Inflammatory macrophage treated with lipopolysaccharide for 1 hour (primary cell): Measurements from ENCODE around the gene TRERF1.
"Not testable (repeated sequence)": the region's sequence is repeated elsewhere in the genome, so short reads cannot be mapped to it uniquely, and the experiment has no call there.

ENCODE experiments used
- DNase-seq, 2 donors: peaks; one replicate each; pipeline ENCODE4 v3.0.0-alpha.2; 2020 to 2022

Gene TRERF1

DNA sequence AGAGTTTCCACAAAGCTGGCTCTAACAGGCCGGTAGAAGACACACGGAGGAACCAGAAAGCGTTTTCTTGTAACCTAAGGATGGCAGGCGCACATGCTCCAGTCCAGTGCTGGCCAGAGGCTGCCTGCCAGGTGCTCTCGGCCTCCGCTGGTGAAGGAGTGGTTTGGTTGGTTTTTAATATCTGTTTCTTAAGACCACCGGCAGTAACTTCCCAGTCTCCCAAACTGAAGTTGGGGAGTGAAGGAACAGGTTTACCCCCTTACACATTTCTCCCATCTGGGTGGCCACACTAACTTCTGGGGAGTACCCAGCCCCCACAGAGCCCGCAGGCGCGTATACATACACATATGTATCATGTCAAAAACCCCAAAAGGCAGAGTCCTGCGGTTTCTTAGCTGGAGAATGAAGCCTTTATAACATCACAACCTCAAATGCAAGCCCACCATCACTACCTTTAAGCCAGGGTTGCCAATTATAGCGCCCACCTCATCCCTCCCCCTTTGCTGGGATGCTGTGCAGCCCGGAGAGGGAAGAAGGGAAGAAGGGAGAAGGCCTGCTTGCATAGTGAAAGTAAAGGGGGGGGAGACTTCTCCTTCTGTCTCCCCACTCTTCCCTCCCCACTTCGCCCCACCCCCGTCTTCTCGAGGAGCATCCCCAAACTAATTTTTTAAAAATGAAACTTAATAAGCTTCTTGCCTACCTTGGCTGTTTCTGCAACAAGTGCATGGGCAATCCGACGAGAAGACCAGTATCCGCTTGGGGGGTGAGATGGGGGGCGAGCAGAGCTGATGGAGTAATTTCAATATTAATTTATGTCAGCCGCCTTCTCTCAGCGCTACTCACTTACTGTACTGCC, 1.0 kb downstream of the TRERF1 start:
- peak in 1 of 2 donors; percentile 22 for DNase-seq

DNA sequence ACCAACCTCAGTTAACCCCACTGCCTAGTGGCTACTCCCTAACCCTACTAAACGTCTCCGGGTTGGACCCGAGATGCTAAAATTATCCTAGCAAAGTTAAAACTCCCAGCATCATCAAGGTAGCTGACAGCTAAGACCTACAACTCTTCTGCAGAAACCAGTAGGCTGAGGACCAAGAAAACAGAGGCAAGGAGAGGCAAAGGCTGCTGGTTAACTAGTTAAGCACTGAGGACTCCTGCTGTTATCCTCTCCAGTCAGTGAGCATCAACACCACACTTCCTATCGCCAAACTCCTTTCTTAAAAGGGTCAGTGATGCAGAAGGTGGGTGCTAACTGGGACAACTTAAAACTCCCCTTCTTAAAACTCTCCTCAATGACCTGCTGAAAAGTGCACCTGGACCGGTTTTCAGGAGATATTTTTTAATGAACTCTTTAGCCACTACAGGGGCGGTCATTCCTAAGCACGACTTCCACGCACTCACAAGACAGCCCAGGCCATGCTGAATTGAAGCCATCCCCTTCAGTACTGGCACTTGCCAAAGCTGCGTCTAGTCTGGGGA, 1.7 kb downstream of the TRERF1 start:
- DNase-seq: no peak

DNA sequence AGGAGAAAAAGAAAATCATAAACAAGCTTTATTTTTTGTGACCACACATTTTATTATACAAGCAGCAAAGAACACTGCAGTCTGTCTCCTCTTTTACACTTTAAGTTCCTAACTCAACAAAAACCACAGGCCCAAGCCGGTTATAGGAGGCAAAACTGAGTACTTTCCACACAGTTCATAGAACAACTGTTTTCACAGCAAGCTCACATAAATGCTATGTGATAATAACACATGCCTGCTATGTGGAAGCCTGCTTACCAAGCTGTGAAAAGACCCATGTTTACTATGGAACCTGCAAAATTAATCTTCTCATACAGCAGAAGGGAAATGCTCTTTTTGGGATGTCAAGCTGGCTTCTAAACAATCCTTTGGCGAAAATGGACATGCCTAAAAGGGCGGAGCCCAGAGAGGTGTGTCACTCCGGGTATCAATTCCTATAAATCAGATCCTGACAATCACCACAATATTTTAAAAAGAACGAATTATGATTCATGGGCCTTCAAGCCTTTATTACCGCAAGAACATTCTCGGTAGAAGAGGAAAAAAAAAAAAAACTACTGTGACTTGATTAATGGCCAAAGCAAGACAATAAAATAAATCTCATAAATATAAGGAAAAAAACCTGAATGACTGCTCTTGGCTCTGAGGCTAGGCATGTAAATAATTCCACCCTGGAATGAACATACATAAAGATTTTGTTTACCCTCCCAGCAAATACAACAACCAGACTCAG, 2.6 kb downstream of the TRERF1 start:
- DNase-seq: peak in 1 of 2 donors; percentile 7

DNA sequence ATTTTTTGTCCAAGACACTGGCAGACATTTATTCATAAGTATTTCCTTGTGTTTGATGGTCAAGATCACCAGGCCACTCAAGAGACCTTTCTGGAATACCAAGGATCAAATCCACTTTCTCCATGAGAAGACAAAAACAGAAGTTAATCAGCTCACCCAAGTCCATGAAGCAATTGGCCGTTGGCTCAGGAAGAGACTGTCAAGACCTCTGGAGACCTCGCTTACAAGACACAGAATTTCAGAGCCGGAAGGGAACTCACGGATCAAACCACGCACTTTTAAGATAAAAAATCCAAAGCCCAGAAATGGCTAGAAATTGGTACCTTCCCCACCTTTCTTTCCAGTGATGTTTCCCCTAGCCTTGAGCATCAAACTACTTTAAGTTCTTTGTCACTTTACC, 3.3 kb downstream of the TRERF1 start:
- DNase-seq: peak in 1 of 2 donors; percentile 14

DNA sequence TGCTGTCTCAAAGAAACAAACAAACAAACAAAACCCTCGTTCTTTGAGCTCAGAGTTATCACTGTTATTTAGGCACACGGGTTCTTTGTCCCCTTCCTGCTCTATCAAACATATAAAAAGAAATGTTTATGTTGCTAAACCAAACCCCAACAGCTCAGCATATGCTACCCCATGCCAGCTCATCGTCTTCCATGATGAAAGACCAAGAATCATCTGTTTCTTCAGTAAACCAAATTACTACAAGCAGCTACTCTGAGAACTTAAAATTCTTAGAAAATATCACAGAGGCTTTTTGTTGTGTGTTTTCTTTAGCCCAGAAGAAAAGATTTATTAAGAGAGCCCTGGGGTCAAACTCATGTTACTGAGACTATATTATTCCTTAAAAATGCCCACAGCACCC, 4.7 kb downstream of the TRERF1 start:
- DNase-seq: no peak

DNA sequence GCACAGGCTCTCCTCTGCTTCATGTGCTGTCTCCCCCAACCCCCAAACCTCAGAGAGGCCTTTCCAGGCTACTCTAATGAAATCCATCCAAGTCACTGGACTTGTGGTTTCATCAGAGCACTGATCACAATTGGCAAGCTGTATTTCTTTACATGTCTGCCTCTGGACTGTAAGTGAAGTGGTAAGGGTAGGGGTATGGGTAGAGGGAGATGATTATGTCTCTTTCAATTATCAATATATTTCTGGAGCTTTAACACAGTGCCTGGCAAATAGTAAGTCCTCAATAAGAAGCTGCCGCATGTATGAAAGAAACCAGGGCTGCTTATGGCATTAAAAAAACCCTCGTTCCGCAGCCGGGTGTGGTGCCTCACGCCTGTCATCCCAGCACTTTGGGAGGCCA, 5.4 kb downstream of the TRERF1 start:
- DNase-seq: no peak

DNA sequence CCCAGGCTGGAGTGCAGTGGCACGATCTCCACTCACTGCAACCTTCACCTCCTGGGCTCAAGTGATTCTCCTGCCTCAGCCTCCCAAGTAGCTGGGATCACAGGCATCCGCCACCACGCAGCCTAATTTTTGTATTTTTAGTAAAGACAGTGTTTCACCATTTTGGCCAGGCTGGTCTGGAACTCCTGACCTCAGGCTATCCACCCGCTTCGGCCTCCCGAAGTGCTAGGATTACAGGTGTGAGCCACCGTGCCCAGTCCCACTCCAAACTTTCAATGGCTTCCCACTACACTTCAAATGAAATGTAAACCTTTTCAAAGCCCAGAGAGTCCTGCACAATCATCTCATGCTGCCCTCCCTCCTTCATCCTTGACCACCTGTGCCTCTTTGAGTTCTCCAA, 5.8 kb downstream of the TRERF1 start:
- not testable (repeated sequence) for DNase-seq

DNA sequence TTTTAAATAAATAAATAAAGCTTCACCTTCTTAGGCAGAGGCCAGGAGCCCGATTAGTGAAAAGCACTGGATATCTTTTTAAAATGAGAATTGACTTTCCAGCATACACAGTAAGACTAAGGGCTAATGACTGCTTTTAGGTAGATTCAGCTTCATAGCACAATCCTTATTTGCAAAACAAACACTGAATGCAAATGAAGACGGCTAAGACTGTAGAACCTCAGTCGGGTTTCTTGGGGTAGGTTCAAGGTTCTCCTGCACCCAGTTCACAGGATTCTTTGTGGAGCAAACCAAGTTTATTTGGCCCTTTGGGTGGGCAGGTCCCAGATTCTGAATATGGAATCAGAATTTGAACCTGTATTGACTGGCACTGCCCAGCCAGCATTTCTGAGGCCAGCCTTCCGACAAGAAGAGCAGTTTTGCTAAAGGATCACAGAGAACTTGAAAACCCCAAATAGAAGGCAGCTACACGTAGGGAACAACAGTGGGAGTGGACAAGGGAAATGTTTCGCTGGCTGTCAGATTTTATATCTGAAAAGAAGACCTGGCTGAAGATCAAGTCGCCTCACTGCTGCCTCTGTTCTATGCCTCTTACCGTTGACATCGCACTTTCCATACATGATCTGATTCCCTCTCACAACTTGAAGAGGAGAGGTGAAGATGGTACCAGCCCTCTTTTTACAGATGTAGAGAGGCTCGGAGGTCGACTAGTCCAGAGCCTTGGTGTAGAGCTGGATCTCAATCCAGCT, 8.2 kb downstream of the TRERF1 start:
- no peak for DNase-seq

DNA sequence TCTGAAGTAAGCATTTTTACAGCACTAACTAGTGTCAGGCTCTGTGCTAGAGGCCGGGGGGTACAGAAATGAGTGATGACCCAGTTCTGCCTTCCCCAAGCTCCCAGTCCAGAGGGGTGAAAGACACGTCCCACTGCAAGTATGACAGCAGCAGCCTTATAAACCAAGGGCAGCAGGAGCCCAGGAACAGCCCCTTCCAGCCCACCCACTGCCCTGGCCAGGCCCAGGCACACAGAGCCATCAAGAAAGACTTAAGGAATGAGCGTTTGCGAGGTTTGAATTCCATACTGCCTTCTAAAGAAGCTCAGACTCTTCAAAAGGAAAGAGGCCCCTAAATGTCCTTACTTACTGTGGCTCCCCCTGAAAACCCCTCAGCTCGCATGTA, 10.0 kb downstream of the TRERF1 start:
- DNase-seq: no peak

DNA sequence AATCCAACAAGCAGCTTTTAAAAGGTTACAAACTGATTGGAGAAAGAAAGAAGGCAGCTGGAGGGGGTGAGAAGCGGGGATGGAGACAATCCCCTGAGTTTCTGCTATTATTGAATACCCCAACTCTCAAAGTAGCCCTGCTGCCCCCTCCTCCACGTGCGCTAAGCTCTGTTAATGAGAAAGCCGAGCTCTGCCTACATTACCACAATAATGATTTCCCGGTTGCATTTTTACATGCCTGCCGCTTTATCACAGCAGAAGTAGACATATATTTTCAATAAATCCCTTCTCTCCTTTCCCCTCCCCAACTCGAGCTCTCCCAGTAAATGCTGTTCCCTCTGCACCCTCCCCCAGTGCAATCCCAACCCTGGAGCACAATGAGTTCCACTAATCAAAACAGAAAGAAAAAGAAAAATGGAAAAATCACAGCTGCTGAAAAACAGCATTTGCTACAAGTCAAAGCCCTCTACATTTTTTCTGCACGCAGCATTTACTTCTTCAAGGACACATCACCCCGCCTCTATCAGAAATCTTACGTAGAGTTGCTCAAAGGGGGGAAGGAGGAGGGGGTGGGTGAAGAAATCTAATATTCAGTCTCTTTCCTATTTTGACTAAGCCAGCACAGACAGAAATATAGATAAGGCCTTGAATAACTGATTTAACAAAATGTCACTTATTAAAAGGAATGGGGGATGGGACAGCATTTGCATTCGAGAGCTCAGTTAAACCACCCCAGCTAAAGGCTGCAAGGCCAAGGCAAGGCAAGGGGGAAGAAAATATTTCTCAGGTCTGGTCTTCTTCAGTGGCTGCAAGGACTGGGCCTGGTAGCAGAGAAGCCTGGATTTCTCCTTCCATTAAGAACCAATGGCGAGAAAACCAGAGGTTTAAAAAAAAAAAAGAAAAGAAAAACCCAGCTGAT, 10.7 kb downstream of the TRERF1 start:
- DNase-seq: no peak

DNA sequence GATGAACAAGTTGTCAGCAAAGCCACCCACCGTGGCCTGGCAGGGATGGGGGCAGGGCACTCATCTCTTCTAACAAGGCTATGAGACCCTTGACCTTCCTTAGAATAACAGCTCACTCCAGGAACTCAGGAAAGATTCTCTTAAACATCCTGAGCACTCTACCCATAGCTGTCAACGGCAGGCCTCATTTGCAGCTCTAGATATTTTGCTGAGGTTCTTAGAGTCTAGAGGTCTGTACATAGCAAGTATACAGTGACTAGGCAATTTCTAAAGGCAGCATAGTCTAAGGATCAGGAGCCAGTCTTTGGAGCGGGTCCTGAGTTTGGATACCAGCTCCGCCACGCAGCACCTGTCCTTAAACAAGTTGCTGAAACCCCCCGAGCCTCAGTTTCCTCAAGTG, 11.7 kb downstream of the TRERF1 start:
- no peak for DNase-seq

DNA sequence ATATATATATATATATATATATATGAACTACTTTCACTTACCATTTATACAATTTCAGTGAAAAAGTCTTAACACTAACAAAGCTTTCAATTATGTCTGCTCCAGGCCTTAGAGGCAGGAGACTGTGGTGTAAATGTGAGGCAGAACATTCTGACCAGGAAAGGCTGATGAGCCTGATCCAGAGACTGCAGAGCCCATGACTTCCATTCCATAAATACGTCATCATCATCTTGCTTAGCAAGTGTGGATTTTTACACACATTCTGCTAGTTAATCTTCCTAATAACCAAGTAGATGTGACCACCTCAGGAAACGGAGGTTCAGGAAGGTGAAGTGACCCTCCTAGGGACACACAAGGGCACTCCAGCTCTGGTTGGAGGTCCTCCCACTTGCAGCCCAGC, 14.9 kb downstream of the TRERF1 start:
- no peak for DNase-seq

DNA sequence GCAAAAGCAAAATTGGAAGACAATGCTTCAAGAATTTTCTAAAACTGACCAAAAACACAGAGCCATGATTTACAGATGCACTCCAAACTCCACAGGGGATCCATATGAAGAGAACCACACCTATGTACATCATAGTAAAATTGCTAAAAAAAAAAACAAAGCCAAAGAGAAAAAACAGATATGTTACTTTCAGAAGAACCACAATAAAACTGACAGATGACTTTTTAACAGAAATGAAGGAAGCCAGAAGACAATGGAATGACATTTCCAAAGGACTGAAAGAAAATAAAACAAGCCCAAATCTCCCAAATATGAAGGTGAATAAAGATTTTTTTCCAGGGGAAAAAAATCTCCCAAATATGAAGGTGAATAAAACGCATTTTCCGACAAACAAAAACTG, 17.5 kb downstream of the TRERF1 start:
- DNase-seq: no peak

DNA sequence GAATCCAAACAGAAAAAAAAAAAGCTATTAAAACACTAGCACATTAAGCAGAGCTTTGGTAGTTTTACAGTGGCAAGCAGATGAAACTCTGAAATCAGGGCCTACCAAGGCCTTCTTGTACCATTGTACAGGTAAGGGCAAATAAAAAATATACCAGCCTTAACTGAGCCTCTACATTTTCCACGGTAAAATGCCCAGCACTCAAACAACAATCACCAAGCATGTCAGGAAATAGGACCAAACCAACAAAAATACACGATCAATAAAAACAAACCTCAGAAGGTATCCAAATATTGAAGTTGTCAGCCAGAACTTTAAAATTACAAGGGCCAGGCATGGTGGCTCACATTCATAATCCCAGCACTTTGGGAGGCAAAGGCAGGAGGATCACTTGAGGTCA, 18.3 kb downstream of the TRERF1 start:
- no peak for DNase-seq

DNA sequence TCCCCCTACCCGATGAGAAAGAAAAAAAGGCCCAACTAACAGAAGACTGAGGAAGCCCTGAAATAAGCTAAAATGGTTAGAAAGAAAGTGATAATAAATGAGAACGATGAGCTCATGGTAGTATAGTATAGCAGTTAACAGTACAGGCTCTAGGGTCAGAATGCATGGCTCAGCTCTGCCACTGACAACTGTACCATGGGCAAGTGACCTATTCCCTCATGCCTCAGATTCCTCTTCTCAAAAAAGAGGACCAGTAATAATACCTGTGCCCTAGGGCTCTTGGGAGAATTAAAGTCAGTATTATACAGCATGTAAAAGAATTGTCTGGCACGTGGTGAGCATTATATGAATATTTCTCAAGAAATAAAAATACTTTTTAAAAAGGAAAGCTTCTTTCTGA, 19.8 kb downstream of the TRERF1 start:
- no peak for DNase-seq

DNA sequence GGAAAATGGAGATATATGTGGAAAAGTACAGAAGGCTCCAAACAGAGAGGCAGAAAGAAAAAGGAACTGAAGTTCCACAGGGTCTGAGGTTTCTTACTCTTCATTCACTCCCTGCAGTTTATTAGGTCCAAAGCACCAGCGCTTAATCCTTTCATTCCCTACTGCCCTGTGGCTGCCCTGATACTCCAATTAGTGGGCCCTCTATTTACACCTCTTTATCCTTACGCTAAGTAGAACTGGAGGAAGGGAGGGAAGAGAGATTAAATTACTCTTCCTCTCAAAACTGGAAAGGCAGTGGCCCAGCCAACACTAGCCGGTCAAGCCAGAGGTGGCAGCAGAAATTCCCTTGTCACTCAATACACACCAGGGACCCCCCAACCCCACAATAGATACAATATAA, 20.4 kb downstream of the TRERF1 start:
- DNase-seq: no peak

DNA sequence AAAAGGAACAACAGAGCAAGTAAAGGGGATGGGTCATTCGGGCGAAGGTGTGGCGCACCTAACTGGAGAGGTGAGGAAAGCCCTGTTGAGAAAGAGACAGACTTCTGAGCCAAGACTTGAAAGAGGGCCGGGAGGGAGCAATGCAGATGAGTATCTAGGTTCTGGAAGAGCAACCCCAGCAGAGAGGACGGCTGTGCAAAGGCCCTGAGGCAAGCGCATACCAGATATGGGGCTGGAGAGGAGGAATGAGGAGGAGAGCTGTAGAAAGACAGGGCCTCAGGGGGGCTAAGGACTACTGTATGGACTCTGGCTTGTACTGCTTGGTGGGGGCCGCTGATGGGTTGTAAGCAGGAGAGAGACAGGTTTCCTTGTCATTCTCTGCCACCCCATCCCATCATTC, 21.9 kb downstream of the TRERF1 start:
- no peak for DNase-seq

DNA sequence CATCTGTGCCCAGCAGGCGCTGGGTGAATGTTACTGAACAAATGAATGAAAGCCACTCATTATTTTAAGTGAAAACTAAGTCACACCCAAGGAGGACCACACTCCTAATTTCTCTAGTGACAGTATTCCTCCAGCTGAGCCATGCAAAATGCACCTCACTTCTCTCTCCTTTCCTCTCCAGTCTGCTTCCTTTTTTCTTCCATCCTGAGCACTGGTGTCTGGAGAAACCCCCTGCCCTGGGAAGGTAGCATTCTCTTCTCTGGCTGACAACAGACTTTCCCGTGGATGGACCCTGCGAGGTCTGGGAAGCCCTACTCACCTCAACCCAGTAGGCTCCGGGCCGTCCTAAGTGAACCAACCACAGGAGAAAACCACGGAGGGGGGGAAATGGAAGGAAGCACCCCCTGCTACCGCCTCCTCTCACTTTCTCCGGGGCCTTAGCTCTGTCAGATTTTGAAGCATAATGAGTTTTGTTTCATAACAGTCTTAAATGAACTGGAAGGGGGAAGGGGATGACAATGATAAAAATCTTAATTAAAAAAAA, 22.6 kb downstream of the TRERF1 start:
- no peak for DNase-seq

DNA sequence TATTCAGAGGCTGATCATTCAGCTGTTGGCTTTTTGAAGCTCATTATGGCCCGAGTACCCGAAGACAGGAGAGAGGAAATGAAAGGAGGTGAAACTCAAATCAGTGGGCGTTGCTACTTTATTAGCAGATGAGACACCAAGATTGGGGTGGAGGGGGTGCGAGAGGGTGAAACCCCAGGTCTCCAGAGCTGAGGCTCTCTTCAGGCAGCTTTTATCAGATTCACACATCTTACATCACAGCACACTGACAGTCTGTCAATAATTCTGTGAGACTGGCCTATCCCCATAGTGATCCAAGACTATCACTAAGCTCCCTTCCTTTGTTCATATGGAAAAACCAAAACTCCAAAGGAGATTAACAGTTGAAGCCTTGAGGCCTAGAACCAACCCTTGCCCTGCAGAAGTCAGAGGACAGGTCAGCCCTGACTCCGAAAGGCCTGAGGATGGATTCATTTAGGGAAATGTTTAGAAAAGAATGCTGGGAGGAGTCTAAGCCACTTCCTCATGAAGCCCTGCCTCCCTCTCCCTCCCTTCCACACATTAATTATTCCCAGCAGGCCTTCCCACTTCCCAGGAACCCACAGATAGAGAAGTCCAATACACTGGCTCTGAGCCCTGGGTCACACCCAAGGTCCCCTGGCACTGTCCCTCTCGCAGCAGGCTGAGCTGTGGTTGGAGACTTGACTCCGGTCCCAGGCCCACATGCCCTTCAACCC, 23.2 kb downstream of the TRERF1 start:
- DNase-seq: peak in 1 of 2 donors; percentile 29

DNA sequence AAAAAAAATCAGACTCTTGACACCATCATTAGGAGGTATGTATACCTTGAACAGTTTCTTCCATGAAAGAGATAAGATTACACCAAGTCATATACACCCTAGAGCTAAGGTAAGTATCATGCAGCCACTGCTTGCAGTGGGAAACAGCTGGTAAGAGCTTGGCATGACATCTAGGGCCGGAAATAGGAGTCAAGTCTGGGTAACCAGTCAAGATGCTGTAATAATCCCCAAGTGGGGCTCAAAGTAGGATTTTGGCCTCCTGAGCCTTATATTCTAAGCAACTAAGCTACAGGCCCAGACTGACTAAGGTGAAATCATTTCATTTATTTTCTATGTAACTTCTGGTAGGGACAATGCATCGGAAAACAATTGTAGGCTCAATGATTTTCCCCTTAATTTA, 23.9 kb downstream of the TRERF1 start:
- DNase-seq: no peak

DNA sequence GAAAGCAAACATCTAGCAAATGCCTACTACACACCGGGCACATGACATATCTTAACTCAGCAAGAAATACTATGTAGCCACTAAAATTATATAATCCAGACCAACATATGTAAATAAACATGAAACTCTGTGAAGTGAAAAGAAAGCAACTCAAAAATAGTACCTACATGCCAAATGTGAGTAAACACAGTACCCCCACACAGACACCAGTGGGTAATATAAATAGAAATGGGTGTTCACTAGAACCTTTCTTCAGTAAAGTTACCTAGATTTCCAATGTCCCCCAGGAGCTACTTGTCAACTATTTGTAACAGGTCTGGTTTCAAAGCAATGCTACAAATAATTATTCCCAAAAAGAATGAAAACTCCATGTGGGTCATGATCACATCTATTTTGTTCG, 25.5 kb downstream of the TRERF1 start:
- DNase-seq: no peak
